Stimulated activated CD4-positive, alpha-beta T cell treated with anti-CD3 and anti-CD28 coated beads, Interleukin-4, amount 100 ng/mL, for 24 hours (primary cell): Measurements from ENCODE around the gene UPF3A.
"Not testable (repeated sequence)": the region's sequence is repeated elsewhere in the genome, so short reads cannot be mapped to it uniquely, and the experiment has no call there.

Experiments
- DNase-seq: peaks from one replicate; pipeline ENCODE4 v3.0.0-alpha.2; 2020

UPF3A gene, protein sequence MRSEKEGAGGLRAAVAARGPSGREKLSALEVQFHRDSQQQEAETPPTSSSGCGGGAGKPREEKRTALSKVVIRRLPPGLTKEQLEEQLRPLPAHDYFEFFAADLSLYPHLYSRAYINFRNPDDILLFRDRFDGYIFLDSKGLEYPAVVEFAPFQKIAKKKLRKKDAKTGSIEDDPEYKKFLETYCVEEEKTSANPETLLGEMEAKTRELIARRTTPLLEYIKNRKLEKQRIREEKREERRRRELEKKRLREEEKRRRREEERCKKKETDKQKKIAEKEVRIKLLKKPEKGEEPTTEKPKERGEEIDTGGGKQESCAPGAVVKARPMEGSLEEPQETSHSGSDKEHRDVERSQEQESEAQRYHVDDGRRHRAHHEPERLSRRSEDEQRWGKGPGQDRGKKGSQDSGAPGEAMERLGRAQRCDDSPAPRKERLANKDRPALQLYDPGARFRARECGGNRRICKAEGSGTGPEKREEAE

DNA sequence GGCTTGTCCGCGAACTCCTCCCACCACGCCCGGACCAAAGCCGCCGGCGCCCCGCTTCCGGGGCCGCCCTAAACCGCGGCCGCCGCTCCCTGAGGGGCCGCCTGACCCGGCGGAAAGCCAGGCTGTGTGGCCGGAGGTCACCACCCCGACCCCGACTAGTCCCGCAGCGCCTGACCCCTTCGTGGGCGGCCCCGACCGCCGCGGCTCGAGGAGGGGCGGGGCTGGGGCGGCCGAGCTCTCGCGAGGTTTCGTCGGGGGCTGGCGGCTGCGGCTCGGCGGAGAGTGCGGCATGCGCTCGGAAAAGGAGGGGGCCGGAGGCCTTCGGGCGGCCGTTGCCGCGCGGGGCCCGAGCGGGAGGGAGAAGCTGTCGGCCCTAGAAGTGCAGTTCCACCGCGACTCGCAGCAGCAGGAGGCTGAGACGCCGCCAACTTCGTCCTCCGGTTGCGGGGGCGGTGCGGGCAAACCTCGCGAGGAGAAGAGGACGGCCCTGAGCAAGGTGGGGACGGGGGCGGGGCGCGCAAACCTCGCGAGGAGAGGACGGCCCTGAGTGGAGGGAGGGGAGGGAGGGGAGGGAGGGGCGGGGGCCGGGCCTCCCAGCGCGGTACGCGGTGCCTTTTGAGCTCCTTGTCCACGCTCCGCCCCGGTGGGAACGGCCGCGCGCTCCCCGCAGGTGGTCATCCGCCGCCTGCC lies at the start of gene UPF3A:
TSS of gene UPF3A (plus strand) at position 251 of the 690 bp plus-strand sequence. CDS start at position 290, 39 bp downstream.
- DNase-seq, result peak; percentile 88

DNA sequence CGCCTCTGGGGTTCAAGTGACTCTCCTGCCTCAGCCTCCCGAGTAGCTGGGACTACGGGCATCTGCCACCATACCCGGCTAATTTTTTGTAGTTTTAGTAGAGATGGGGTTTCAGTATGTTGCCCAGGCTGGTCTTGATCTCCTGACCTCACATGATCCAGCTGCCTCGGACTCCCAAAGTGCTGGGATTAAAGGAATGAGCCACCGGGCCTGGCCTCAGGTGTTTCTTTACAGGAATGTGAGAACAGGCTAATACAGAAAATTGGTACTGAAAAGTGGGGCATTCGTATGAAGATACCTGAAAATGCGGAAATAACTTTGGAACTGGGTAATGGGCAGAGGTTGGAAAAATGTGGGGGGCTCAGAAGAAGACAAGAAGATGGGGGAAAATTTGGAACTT lies 49.5 kb upstream of the UPF3A start:
- DNase-seq, result no peak

GRCh38 chr13:114234266-114234644 lies 47.1 kb upstream of the UPF3A start:
- no peak for DNase-seq

DNA sequence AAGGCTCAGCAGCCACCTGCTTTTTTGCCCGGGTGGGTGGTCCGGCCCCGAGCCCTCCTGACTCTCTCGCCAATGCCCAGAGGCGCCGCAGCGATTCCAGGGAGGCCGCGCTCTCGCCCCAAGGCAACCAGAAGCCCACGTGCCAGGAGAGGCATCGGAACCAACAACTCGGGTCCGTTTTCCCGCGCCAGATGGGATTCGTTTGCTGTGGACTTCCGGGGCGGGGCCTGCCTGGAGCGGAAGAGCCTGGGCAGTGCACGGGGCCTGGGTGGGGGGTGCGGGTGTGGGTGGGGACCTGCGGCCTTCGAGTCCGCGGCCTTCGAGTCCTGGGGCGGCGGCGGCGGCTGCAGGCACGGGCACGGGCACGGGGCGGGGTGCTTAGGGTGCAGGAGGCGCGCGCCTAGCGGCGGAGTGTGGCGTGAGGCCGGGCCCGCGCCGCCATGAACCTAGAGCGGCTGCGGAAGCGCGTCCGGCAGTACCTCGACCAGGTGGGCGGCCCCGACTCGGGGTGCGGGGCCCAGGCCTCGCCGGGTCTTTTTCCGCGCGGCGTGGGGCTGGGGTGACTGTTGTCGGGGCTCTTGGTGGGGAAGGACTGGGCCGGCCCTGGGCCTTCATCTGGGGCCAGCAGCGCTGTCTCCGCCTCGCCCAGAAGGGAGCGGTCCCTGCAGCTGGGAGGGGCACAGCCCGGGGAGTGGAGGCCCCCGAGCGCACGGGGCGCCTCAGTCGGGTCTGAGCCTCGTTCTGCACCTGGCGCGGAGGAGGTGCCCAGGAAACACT lies 46.6 kb upstream of the UPF3A start, which contains the start of gene CDC16:
TSS of gene CDC16 (plus strand) at position 253 of the 777 bp plus-strand sequence. CDS start at position 441, 188 bp downstream.
- peak; percentile 93 for DNase-seq

- no peak for DNase-seq
Measured at GRCh38 chr13:114235697-114236096, 45.7 kb upstream of the UPF3A start.

DNA sequence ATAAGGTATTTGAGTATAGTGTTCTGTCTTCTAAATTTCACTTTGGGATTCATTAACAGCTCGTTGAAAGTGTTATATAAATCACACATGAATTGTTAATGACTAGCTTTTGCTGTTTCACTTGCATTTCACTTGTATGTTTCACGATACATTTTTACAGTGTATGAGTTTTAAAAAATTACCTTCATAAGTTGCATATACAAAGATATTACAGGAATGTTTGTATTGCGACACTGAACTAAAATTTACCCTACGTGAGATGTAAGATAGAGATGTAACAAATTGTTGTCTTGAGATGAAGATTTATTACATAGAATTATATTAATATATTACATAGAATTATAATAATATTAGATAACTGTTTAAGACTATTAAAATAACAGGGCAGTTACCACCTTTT lies 45.2 kb upstream of the UPF3A start:
- DNase-seq, result no peak

GRCh38 chr13:114237415-114238112 lies 43.8 kb upstream of the UPF3A start:
- no peak for DNase-seq

DNA sequence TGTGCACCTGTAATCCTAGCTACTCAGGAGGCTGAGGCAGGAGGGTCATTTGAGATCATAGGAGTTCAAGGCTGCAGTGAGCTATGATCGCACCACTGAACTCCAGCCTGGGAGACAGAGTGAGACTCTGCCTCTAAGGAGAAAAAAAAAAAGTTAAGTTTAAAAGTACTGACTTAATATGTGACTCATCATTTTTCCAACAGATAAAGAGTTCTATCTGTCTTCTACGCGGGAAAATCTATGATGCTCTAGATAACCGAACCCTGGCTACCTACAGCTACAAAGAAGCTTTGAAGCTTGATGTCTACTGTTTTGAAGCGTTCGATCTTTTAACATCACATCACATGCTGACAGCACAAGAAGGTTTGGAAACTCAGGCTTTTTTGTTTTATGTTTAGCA lies 39.5 kb upstream of the UPF3A start:
- no peak for DNase-seq

DNA sequence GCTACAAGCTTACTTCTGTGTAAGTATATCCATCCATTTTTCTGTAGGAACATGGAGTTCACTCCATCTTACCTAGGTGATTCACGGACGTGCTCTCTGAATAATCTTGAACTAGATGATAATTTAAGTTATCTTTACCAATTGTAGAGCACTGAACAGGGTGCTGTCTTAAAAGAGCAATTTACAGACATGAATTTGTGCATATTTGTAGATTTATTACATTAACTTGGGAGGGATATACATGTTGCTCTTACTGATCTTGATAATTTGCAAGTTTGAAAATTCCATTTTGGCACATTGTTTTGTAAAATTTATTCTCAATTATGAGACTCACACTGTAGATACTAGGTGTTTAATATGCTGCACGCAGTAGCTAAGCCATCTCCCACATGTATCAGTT lies 37.4 kb upstream of the UPF3A start:
- no peak for DNase-seq

DNA sequence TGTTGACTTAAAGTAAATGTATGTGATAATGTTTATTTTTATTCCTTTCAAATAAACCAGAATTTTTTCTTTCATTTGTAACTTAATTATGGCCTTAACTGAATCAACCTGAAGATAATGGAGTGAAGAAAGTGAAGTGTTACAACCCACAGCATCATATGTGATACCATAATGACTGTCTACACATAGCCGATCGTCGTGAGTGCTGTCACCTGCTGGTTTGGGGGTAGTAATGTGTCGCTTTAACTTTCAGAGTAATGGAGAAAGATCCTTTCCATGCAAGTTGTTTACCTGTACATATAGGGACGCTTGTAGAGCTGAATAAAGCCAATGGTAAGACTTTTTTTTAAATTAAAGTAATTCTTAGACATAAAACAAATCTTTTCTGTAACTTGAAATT lies 36.8 kb upstream of the UPF3A start:
- DNase-seq, result no peak

DNA sequence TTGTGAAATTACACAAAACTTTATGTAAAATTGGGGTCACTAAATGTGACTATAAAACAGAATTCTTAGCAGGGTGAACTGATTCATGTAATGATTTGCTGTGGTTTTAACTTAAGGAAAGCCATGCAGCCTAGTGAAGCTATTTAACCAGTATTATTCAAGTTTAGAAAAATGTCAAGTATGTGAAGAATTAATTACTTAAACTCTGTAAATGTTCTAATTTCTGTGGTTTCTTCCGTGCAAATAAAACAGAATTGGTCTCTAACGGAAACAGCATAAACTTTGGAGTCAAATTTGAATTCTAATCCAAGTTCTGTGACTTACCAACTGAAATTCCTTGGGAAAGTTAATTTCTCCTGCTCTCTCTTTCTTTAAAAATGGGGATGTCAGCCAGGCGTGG lies 33.4 kb upstream of the UPF3A start:
- DNase-seq, result no peak

DNA sequence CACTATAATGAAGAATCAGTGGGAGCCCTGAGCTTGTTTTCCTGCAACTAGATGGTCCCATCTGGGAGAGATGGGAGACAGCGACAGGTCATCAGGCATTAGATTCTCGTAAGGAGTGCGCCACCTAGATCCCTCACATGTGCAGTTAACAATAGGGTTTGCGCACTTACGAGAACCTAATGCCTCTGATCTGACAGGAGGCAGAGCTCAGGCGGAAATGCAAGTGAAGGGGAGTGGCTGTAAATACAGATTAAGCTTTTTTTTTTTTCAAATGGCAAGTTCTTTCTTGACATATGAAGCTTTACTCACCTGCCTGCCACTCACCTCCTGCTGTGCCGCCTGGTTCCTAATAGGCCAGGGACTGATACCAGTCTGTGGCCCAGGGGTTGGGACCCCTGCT lies 32.3 kb upstream of the UPF3A start:
- DNase-seq, result no peak

DNA sequence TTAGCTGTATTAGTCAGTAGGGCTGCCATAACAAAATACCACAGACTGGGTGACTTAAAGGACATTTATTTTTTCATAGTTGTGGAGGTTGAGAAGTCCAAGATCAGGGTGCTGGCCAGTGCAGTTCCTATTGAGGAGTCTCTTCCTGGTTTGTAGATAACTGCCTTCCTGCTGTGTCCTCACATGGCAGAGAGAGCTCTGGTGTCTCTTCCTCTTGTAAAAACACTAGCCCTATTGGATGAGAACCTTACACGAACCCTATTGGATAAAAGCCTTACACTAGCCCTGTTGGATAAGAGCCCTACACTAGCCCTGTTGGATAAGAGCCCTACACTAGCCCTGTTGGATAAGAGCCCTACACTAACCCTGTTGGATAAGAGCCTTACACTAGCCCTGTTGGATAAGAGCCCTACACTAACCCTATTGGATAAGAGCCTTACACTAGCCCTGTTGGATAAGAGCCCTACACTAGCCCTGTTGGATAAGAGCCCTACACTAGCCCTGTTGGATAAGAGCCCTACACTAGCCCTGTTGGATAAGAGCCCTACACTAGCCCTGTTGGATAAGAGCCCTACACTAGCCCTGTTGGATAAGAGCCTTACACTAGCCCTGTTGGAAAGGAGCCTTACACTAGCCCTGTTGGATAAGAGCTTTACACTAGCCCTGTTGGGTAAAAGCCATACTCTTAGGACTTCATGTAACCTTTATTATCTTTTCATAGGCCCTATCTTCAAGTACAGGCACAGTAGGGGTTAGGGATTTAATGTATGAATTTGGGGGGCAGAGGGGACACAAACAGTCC lies 29.6 kb upstream of the UPF3A start:
- not testable (repeated sequence) for DNase-seq

DNA sequence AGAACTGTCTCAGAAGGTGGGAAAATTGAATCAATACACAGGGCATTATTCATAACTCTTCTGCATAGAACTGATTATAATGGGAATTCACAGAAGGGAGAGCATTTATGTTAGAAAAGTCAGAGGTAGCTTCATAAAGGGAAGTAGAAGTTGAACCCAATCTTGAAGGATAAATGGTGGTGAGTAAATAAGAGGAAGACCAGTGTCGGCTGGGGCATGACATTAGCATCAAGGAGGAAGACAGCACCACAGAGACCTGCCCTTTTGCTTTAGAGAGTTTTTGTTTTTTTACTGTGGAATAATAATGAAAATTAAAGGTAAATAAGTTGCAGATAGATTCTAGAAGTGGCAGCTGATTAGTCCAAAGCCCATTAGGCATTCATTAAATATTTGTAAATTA lies 24.9 kb upstream of the UPF3A start:
- DNase-seq, result no peak

- no peak for DNase-seq
Measured at GRCh38 chr13:114257014-114257413, 24.4 kb upstream of the UPF3A start.

GRCh38 chr13:114258589-114258988 lies 22.8 kb upstream of the UPF3A start:
- no peak for DNase-seq

- DNase-seq, result no peak
Measured at GRCh38 chr13:114259374-114259773, 22.0 kb upstream of the UPF3A start.

DNA sequence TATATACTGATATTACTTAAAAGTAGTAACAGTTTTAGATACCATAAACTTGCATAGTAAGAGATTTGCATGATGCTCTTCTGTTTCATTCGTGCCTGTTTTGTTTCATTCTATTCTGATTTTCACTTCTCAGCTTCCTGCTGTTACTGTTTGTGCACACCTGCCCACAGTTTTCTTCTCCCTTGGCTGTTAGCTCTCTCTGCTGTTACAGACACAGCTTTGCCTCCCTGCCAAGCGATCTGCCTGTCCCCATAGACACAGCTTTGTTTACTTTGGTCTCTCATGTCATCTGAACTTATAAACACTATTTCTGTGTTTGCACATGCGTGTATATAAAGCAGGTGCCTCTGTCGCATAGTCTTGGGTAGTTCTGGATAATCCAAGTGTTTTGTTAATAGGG lies 21.4 kb upstream of the UPF3A start:
- DNase-seq, result no peak

DNA sequence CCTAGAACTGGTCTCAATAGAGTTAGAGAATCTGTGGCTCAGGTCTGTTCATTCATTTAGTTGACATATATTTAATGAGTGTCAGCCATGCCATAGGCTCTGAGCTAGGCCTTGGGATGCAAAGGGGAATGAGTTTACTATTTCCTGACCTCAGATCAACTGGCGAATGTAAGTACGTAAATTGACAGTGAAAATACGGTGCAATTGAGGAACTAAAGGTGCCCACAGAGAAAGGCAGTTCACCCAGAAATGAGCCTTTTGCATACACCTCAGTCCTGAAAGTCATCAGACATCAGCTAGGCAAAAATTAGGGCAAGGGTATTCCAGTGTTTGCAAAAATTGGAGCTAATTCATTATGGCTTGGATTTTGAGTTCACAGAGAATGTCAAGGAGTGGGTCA lies 20.6 kb upstream of the UPF3A start:
- DNase-seq, result no peak

DNA sequence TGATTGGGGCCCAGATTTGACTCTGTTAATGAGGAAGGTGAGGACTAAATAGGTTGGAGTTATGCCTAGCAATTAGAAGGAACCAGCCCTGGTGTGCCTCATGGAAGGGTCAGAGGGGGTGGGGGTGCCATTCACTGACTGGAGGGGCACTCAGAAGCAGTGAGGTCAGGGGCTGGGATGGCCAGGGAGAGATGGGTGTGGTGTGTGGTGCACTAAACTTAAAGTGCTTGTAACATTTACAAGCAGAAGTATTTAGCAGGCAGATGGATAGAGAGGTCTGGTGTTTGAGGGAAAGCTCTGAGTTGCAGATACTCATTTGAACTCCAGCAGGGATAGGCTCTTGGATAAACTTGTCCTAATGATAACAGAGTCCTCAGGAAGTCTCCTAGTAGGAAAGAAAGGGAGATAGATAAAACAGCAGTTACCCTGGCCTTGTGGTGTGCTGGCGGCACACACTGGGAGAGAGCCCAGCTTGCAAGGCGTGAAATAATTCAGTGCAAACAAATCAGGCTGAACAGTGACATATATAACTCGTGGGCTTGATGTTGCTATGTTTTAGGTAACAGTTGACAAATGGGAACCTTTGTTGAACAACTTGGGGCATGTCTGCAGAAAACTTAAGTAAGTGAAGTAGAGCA lies 20.0 kb upstream of the UPF3A start:
- DNase-seq, result no peak

GRCh38 chr13:114263578-114263977 lies 17.8 kb upstream of the UPF3A start:
- DNase-seq, result no peak
